ENCODE results near the gene RNF141. TPM values are rescaled to one million over a fixed set of nuclear protein-coding genes. Genes with fewer than 3 reads are reported as not detected.

The RNF141 gene
- total and polyA plus RNA-seq, 2 of the 13 experiments (the other 11 are each of a cell fraction or from before 2014, with no cell fraction given), result 9.3 to 22.4 TPM

GRCh38 chr11:10584071-10584501, 43.1 kb upstream of the RNF141 start:
- CTCF ChIA-PET (ENCODE audit: low intra/inter-chr PET ratio, low total read pairs), result no interaction called here
- Histone ChIP-seq H3K36me3 (replicated peaks in 1 of 2; ENCODE audit: control insufficient read depth in 1 of 2, insufficient read depth in 2 of 2, low read length in 2 of 2) (no peaks in the 10 kb centered on the region), H3K4me2 (ENCODE audit: low read depth, low read length) (no peak overlapping the region), H2AFZ (ENCODE audit: low read length) (no peak overlapping the region), H3K79me2 (ENCODE audit: insufficient read depth, low read length) (no peaks in the 10 kb centered on the region), H3K27ac (ENCODE audit: extremely low read length, insufficient read depth, low read length) (no peak overlapping the region), H3K9ac (ENCODE audit: insufficient read depth, low read depth, low read length) (no peak overlapping the region), H4K20me1 (ENCODE audit: insufficient read depth, low read length) (0 out of 2 replicates have a peak, but pooled peaks cover 3% of the 10 kb centered on the region), H3K4me1 (ENCODE audit: insufficient read depth, low read length) (0 out of 2 replicates have a peak, but pooled peaks cover 5% of the 10 kb centered on the region), H3K4me3 (replicated peaks in 1 of 3; ENCODE audit: insufficient read depth in 1 of 3, low read depth in 2 of 3, low read length in 3 of 3) (no peak overlapping the region), H3K9me3 (ENCODE audit: low read length) (no peaks in the 10 kb centered on the region), H3K27me3 (ENCODE audit: control insufficient read depth in 1 of 2, insufficient read depth in 2 of 2, low read length in 2 of 2) (peaks cover 1 to 7% of the 10 kb centered on the region in 2 experiments; a peak in 2 of 5 replicates)
- no peak for ATAC-seq
- DNase-seq (ENCODE audit: low spot score), result no peak
- BruUV-seq (replicated peaks), result no TSS peak
- 2% methylated on average over 2 of the region's 3 CpGs for WGBS (ENCODE audit: low lambda C conversion rate)
- in situ Hi-C loops (cut with HindIII; ENCODE audit: extremely low pct_ligation_motif_present, low pct_unique_long_range_greater_than_20kb) (no loop called here), intact Hi-C loops (cut with micrococcal nuclease; ENCODE audit: unreplicated experiment) (no loop called here)
- FAIRE-seq, result no peak
- POLR2A ChIA-PET, result no interaction called here
- TF ChIP-seq WIZ (CRISPR knock-in tag; IDR thresholded peaks at IDR 0.05) (no peak), RELA (CRISPR knock-in tag; IDR thresholded peaks at IDR 0.05) (no peak)

GRCh38 chr11:10581481-10582019, 40.6 kb upstream of the RNF141 start:
- 27% methylated on average over 2 of the region's 4 CpGs for WGBS (ENCODE audit: low lambda C conversion rate)
- Histone ChIP-seq H3K9ac (ENCODE audit: insufficient read depth, low read depth, low read length) (no peak overlapping the region), H3K9me3 (ENCODE audit: low read length) (no peaks in the 10 kb centered on the region), H3K27me3 (ENCODE audit: control insufficient read depth in 1 of 2, insufficient read depth in 2 of 2, low read length in 2 of 2) (peaks cover 0 to 7% of the 10 kb centered on the region in 2 experiments; a peak in 1 of 5 replicates), H3K36me3 (replicated peaks in 1 of 2; ENCODE audit: control insufficient read depth in 1 of 2, insufficient read depth in 2 of 2, low read length in 2 of 2) (no peaks in the 10 kb centered on the region), H2AFZ (ENCODE audit: low read length) (no peak overlapping the region), H3K27ac (ENCODE audit: extremely low read length, insufficient read depth, low read length) (no peak overlapping the region), H4K20me1 (ENCODE audit: insufficient read depth, low read length) (0 out of 2 replicates have a peak, but pooled peaks cover 3% of the 10 kb centered on the region), H3K79me2 (ENCODE audit: insufficient read depth, low read length) (no peaks in the 10 kb centered on the region), H3K4me2 (ENCODE audit: low read depth, low read length) (no peak overlapping the region), H3K4me1 (ENCODE audit: insufficient read depth, low read length) (0 out of 2 replicates have a peak, but pooled peaks cover 5% of the 10 kb centered on the region), H3K4me3 (replicated peaks in 1 of 3; ENCODE audit: insufficient read depth in 1 of 3, low read depth in 2 of 3, low read length in 3 of 3) (no peak overlapping the region)
- in situ Hi-C loops (cut with HindIII; ENCODE audit: extremely low pct_ligation_motif_present, low pct_unique_long_range_greater_than_20kb), result no loop called here
- no peak for TF ChIP-seq CEBPZ (IDR thresholded peaks at IDR 0.05; ENCODE audit: low read length)
- TF ChIP-seq ZNF792 (CRISPR knock-in tag; IDR thresholded peaks at IDR 0.05), result no peak
- no peak for TF ChIP-seq NPAS2 (CRISPR knock-in tag; IDR thresholded peaks at IDR 0.05; ENCODE audit: borderline replicate concordance)
- no peak for TF ChIP-seq ZNF782 (CRISPR knock-in tag; IDR thresholded peaks at IDR 0.05; ENCODE audit: borderline replicate concordance)
- BruUV-seq (replicated peaks), result no TSS peak
- ATAC-seq (no peak), FAIRE-seq (no peak), DNase-seq (ENCODE audit: low spot score) (no peak)
- POLR2A ChIA-PET, result no interaction called here
- CTCF ChIA-PET (ENCODE audit: low intra/inter-chr PET ratio, low total read pairs), result no interaction called here
- intact Hi-C loops (cut with micrococcal nuclease; ENCODE audit: unreplicated experiment), result no loop called here
